ENCODE measurements around the gene PHLDB3.

The PHLDB3 gene

GRCh38 chr19:43495082-43495481 lies 9.5 kb downstream of the PHLDB3 start:
- DNase-seq: no peak

GRCh38 chr19:43490759-43491158 lies 13.8 kb downstream of the PHLDB3 start:
- no peak for DNase-seq

GRCh38 chr19:43489979-43490599 lies 14.5 kb downstream of the PHLDB3 start:
- no peak for DNase-seq

GRCh38 chr19:43489310-43489709 lies 15.2 kb downstream of the PHLDB3 start:
- DNase-seq: no peak

- no peak for DNase-seq
These were observed 16.4 kb downstream of the PHLDB3 start for GRCh38 chr19:43488179-43488578.

GRCh38 chr19:43486412-43486811 lies 18.1 kb downstream of the PHLDB3 start:
- DNase-seq: no peak

GRCh38 chr19:43485951-43486350 lies 18.6 kb downstream of the PHLDB3 start:
- DNase-seq: no peak

- no peak for DNase-seq
These were observed 21.3 kb downstream of the PHLDB3 start for GRCh38 chr19:43483281-43483680.

GRCh38 chr19:43482193-43482592 lies 22.4 kb downstream of the PHLDB3 start:
- DNase-seq: no peak

- DNase-seq: no peak
These were observed 22.8 kb downstream of the PHLDB3 start for GRCh38 chr19:43481701-43482100.

- DNase-seq: no peak
These were observed 24.0 kb downstream of the PHLDB3 start for GRCh38 chr19:43480574-43480973.

- DNase-seq: no peak
These were observed 24.5 kb downstream of the PHLDB3 start for GRCh38 chr19:43479961-43480561.

- no peak for DNase-seq
These were observed 25.3 kb downstream of the PHLDB3 start for GRCh38 chr19:43479226-43479625.

- DNase-seq: no peak
These were observed 26.2 kb downstream of the PHLDB3 start for GRCh38 chr19:43478323-43478722.

- no peak for DNase-seq
These were observed 27.9 kb downstream of the PHLDB3 start for GRCh38 chr19:43476606-43477005.

GRCh38 chr19:43474986-43475705 lies 29.4 kb downstream of the PHLDB3 start:
- peak; percentile 88 for DNase-seq

GRCh38 chr19:43474487-43474886 lies 30.1 kb downstream of the PHLDB3 start:
- DNase-seq: no peak

GRCh38 chr19:43471091-43471490 lies 33.5 kb downstream of the PHLDB3 start:
- no peak for DNase-seq

GRCh38 chr19:43470288-43470687 lies 34.3 kb downstream of the PHLDB3 start:
- no peak for DNase-seq

GRCh38 chr19:43469160-43469480 lies 35.4 kb downstream of the PHLDB3 start:
- DNase-seq: no peak

GRCh38 chr19:43468354-43469159 lies 36.0 kb downstream of the PHLDB3 start:
- no peak for DNase-seq

- no peak for DNase-seq
These were observed 36.8 kb downstream of the PHLDB3 start for GRCh38 chr19:43467730-43468129.

- DNase-seq: no peak
These were observed 37.3 kb downstream of the PHLDB3 start for GRCh38 chr19:43467276-43467675.

- no peak for DNase-seq
These were observed 37.8 kb downstream of the PHLDB3 start for GRCh38 chr19:43466793-43467192.
